H1 (cell line): ENCODE measurements around the gene SOX10. TPM values are rescaled to one million over a fixed set of nuclear protein-coding genes. Genes with fewer than 3 reads are reported as not detected.
A peak's percentile ranks its signal among the peaks of the same experiment; 100 is the strongest.

Experiments used
- ASH2L ChIP-seq: fragments of 200-600, 300-600 bp; sonication (generic); IDR thresholded peaks from one replicate; pipeline ENCODE4 v1.7.1; 2017; ENCODE audit warnings: low read length
- BRCA1 ChIP-seq: IDR thresholded peaks from 2 replicates; pipeline ENCODE4 v1.6.1; 2012; ENCODE audit warnings: low read depth, low read length, improper control_type of control experiment
- EGR1 ChIP-seq: IDR thresholded peaks from 2 replicates; pipeline ENCODE4 v1.6.1; 2011; ENCODE audit warnings: low read depth, low read length, borderline replicate concordance
- RBBP5 ChIP-seq: IDR thresholded peaks from 2 replicates; pipeline ENCODE4 v1.7.1; 2012; ENCODE audit warnings: low read depth, mild to moderate bottlenecking, inconsistent platforms, low read length, moderate library complexity, borderline replicate concordance
- TAF7 ChIP-seq: optimal IDR thresholded peaks from 2 replicates; pipeline ENCODE3; 2011; ENCODE audit warnings: low read depth, mild to moderate bottlenecking, inconsistent platforms, low read length, moderate library complexity, borderline replicate concordance
- TCF12 ChIP-seq: IDR thresholded peaks from 2 replicates; pipeline ENCODE4 v1.6.1; 2011; ENCODE audit warnings: low read depth, mild to moderate bottlenecking, low read length
- polyA plus RNA-seq, 7 experiments: library from polyadenylated mRNA; depleted of rRNA in 3 of 7; stranded (reverse) in 5 of 7; unstranded in 2 of 7; fragments of >200 nt in 5 of 7; fragments of 200-250 nt in 2 of 7; gene quantifications; 1 replicate in 5 of 7; 2 replicates in 1 of 7; 4 replicates in 1 of 7; pipeline versions ENCODE4 v1.2.1 to v1.2.3, GENCODE V29; 2011 to 2013; ENCODE audit warnings: missing spikeins in 2 of 7, mixed read lengths in 2 of 7
- total RNA-seq: library from RNA; stranded (reverse); fragmentation: NEBNext Ultra II Directional; extraction: Animal tissue kit (Norgen Biotek cat#: 25700); gene quantifications from 2 replicates; pipeline ENCODE4 v1.2.1, GENCODE V29; 2021

SOX10 gene
- total and polyA plus RNA-seq, 2 of the 8 experiments (the other 6 are each of a cell fraction or from before 2014, with no cell fraction given): 2.7 TPM

- 0 out of 2 replicates have a peak, but pooled peaks have one; percentile 21 for TF ChIP-seq EGR1
- TF ChIP-seq TAF7: no peak
- no peak for TF ChIP-seq BRCA1
- peak; percentile 62; the same call in 1 of the 2 replicates for TF ChIP-seq RBBP5
- TF ChIP-seq TCF12: peak; percentile 67; the same call in 1 of the 2 replicates
- TF ChIP-seq ASH2L: peak; percentile 98
Observed at GRCh38 chr22:37971475-37972434, 12.6 kb downstream of the SOX10 start (continued).
